Measurements from ENCODE around the gene MAMLD1. TPM values are rescaled to one million over a fixed set of nuclear protein-coding genes. Genes with fewer than 3 reads are reported as not detected.

Gene MAMLD1, protein sequence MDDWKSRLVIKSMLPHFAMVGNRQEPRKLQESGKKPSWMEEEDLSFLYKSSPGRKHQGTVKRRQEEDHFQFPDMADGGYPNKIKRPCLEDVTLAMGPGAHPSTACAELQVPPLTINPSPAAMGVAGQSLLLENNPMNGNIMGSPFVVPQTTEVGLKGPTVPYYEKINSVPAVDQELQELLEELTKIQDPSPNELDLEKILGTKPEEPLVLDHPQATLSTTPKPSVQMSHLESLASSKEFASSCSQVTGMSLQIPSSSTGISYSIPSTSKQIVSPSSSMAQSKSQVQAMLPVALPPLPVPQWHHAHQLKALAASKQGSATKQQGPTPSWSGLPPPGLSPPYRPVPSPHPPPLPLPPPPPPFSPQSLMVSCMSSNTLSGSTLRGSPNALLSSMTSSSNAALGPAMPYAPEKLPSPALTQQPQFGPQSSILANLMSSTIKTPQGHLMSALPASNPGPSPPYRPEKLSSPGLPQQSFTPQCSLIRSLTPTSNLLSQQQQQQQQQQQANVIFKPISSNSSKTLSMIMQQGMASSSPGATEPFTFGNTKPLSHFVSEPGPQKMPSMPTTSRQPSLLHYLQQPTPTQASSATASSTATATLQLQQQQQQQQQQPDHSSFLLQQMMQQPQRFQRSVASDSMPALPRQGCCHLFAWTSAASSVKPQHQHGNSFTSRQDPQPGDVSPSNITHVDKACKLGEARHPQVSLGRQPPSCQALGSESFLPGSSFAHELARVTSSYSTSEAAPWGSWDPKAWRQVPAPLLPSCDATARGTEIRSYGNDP
- 3.0 TPM for total RNA-seq
- long read RNA-seq, partial matches to known transcripts: 6 of 8 reads
- long read RNA-seq, other reads (novel, unspliced or antisense): 2 of 8 reads

DNA sequence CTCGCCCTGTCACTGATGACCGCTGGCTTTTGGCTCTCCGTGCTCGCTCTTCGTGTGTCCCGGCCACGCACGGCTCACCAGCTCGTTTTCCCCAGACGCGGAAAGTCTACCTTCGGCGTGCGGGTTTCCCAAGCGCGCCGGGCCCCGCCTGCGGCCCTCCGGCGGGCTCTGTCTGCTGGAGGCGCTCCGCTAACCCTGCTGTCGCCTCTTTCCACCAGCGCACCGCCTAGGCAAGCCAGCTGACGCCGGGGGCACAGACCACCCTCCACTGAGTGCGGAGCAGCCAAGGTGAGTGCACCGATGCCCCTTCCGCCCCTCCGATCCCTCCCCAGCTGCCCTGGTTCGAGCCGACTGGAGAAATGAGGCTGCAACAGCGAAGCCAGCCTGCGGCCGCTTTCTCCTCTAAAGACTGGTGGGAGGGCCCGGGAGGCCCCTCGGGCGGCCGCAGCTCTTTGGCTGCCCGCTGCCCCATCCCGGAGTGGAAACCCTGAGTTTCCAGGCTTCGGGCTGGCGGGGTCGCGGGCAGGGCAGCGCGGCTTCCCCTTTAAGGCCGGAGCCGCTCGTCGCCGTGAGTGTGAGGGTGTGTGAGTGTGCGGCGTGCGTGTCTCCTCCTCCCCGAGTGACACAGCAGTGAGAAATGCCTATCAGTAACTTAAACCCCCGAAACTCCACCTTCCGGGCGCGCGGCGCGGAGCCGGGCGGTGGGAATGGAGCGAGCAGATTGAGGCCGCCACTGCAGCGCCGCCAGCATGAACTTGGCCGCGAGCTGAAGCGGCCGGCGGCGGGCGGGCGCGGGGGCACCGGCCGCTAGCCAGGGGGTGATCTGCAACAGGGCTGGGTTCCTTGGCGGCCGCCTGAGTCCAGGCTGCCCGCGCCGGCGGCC lies at the start of gene MAMLD1:
Gene MAMLD1 (plus strand): TSS at position 719 of the 883 bp plus-strand sequence. CDS start 82,200 bp downstream, outside the sequence.
- Histone ChIP-seq H3K4me3 (peak within 1 kb of the TSS; percentile 63), H3K27ac (peak within 1 kb of the TSS; percentile 68), H3K4me1 (peaks cover 12% of the 10 kb centered on the region), H3K36me3 (no peaks in the 10 kb centered on the region), H3K27me3 (ENCODE audit: low read depth) (peaks cover 5% of the 10 kb centered on the region), H3K9me3 (no peaks in the 10 kb centered on the region)
- peak; percentile 79 for ATAC-seq
- TF ChIP-seq, protein P1, sequence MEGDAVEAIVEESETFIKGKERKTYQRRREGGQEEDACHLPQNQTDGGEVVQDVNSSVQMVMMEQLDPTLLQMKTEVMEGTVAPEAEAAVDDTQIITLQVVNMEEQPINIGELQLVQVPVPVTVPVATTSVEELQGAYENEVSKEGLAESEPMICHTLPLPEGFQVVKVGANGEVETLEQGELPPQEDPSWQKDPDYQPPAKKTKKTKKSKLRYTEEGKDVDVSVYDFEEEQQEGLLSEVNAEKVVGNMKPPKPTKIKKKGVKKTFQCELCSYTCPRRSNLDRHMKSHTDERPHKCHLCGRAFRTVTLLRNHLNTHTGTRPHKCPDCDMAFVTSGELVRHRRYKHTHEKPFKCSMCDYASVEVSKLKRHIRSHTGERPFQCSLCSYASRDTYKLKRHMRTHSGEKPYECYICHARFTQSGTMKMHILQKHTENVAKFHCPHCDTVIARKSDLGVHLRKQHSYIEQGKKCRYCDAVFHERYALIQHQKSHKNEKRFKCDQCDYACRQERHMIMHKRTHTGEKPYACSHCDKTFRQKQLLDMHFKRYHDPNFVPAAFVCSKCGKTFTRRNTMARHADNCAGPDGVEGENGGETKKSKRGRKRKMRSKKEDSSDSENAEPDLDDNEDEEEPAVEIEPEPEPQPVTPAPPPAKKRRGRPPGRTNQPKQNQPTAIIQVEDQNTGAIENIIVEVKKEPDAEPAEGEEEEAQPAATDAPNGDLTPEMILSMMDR (IDR thresholded peaks at IDR 0.05): no peak
- peak; percentile 76 for DNase-seq
- intact Hi-C loops (cut with DNase I): no loop called here

DNA sequence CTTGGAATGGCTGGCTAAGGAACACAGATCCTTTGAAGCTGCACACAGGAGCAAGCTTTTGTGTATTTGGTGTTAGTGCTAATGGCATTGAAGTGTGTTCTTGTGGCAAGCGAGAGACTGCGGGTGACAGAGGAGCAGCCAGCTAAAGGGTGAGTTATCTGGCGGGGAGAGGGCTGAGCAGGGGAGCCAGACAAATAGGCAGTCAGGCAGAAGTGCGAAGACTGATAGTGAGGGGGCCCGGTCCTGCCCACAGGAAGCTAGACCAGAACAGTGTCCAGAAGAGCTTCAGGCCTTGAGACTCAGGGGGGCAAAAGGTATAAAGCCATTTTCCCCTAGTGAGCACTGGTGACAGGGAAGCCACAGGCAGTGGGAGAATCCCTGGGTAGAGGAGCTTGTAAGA lies 49.6 kb upstream of the MAMLD1 start:
- TF ChIP-seq, protein P1 (IDR thresholded peaks at IDR 0.05): no peak
- no peaks in the 10 kb centered on the region for H3K4me1 ChIP-seq
- H3K36me3 ChIP-seq: no peaks in the 10 kb centered on the region
- ATAC-seq: no peak
- no peaks in the 10 kb centered on the region for H3K9me3 ChIP-seq
- H3K4me3 ChIP-seq: no peak overlapping the region
- intact Hi-C loops (cut with DNase I): no loop called here
- no peak for DNase-seq
- H3K27me3 ChIP-seq (ENCODE audit: low read depth): no peaks in the 10 kb centered on the region
- H3K27ac ChIP-seq: no peak overlapping the region

DNA sequence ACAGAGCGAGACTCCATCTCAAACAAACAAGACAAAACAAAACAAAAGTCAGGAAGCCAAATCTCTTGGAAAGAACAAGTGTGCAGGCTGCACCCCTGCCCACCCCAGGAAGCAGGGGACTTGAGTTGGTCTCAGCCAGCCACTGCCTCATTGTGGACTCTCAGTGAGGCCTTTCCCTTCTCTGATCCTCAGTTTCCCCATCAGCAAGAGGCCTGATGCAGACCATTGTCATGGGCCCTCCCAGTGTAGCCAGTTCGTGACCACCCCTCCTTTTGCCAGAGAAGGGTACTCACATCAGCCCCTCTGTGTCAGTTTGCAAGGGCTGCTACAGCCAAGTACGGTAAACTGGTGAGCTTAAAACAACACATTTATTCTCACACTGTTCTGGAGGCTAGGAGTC lies 48.9 kb upstream of the MAMLD1 start:
- intact Hi-C loops (cut with DNase I): no loop called here
- Histone ChIP-seq H3K27ac (no peak overlapping the region), H3K27me3 (ENCODE audit: low read depth) (no peaks in the 10 kb centered on the region), H3K4me3 (no peak overlapping the region), H3K36me3 (no peaks in the 10 kb centered on the region), H3K4me1 (no peaks in the 10 kb centered on the region), H3K9me3 (no peaks in the 10 kb centered on the region)
- ATAC-seq: no peak
- TF ChIP-seq, protein P1 (IDR thresholded peaks at IDR 0.05): no peak
- DNase-seq: no peak

DNA sequence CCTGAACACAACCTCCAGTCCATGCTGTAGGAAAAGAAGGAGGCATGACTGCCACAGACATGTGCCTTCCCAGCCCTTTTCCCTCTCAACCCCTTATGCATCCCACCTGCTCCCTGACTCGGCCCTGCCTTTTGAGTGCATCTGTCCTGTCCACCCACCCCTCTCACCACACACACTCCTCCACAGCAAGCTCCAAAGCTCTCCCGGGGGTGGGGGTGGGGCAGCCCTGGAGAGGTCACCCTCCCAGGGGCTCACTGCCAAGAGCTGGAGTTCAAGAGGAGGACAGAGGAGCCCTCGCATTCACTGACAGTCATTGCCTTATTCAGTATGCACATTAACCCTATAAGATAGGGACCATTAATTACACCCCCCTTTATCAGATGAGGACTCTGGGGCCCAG lies 46.6 kb upstream of the MAMLD1 start:
- ATAC-seq: no peak
- Histone ChIP-seq H3K27me3 (ENCODE audit: low read depth) (no peaks in the 10 kb centered on the region), H3K9me3 (no peaks in the 10 kb centered on the region), H3K36me3 (no peaks in the 10 kb centered on the region), H3K27ac (no peak overlapping the region), H3K4me3 (no peak overlapping the region), H3K4me1 (no peaks in the 10 kb centered on the region)
- TF ChIP-seq, protein P1 (IDR thresholded peaks at IDR 0.05): no peak
- intact Hi-C loops (cut with DNase I): no loop called here
- no peak for DNase-seq

DNA sequence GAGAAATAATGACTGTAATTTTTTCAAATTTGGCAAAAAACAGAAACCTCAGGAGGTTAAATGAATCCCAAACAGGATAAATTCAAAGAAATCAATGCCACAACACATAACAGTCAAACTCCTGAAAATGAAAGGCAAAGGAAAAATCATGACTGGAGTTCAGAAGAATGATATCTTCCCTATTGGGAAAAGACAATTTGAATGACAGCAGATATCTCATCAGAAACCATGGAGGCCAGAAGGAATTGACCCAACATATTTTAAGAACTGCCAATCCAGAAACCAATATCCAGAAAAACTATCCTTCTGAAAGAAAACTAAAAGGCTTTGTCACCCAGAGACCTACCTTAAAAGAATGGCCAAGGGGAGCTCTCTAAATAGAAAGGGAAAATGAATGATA lies 40.1 kb upstream of the MAMLD1 start:
- H3K4me1 ChIP-seq: no peaks in the 10 kb centered on the region
- intact Hi-C loops (cut with DNase I): no loop called here
- ATAC-seq (no peak), DNase-seq (no peak)
- H3K4me3 ChIP-seq: no peak overlapping the region
- H3K27ac ChIP-seq: no peak overlapping the region
- no peaks in the 10 kb centered on the region for H3K36me3 ChIP-seq
- TF ChIP-seq, protein P1 (IDR thresholded peaks at IDR 0.05): no peak
- no peaks in the 10 kb centered on the region for H3K9me3 ChIP-seq
- H3K27me3 ChIP-seq (ENCODE audit: low read depth): no peaks in the 10 kb centered on the region

All from lower lobe of right lung (tissue), 2 donors.